ENCODE results near the gene TBC1D22B.

DNA sequence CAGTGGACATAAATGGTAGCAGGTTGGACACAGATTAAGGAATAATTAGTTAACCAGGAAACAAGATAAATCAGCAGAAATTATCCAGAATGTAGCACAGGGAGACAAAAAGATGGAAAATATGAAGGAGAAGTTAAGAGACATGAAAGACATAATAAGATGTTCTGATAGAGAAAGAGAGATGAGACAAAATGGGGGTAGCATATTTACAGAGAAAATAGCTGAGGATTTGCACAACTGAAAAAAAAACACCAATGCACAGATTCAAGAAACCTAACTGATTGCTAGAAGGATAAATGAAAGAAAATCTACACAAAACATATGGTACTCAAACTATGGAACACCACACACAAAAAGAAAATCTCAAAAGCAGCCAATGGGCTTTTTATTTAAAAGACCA is 34.6 kb upstream of the TBC1D22B start:
- no peak for TF ChIP-seq EZH2phosphoT487 (IDR thresholded peaks at IDR 0.05; ENCODE audit: insufficient read depth, low read depth)
- no peak for TF ChIP-seq EZH2 (IDR thresholded peaks at IDR 0.05; ENCODE audit: insufficient read depth, poor library complexity, severe bottlenecking)
